ENCODE measurements around the gene POU2F1.

The POU2F1 gene

GRCh38 chr1:167467752-167468151 is 247.1 kb downstream of the POU2F1 start:
- no peak for DNase-seq (ENCODE audit: low spot score)

GRCh38 chr1:167469280-167469965 is 248.7 kb downstream of the POU2F1 start:
- DNase-seq (ENCODE audit: low spot score) = no peak

- no peak for DNase-seq (ENCODE audit: low spot score)
Measured at GRCh38 chr1:167471568-167471967, 250.9 kb downstream of the POU2F1 start.

GRCh38 chr1:167472752-167473521 is 252.3 kb downstream of the POU2F1 start:
- DNase-seq (ENCODE audit: low spot score) = no peak

- DNase-seq (ENCODE audit: low spot score) = no peak
Measured at GRCh38 chr1:167473761-167474160, 253.1 kb downstream of the POU2F1 start.

- DNase-seq (ENCODE audit: low spot score) = no peak
Measured at GRCh38 chr1:167474191-167474641, 253.5 kb downstream of the POU2F1 start.

GRCh38 chr1:167476061-167476460 is 255.4 kb downstream of the POU2F1 start:
- no peak for DNase-seq (ENCODE audit: low spot score)

Measured in kidney tubule cell (primary cell).